HL-60 (cell line): Measurements from ENCODE around the gene FLNB.

ENCODE experiments used
- DNase-seq, 2 experiments: peaks; one replicate each; pipeline ENCODE4 v3.0.0-alpha.2; 2010 to 2020; ENCODE audit warnings: low read depth in 1 of 2, low spot score in 1 of 2
- H3K27ac ChIP-seq: fragments of 250-450 bp; sonication (Bioruptor Pico); replicated peaks from 2 replicates; pipeline ENCODE4 v1.5.1; 2020; ENCODE audit warnings: mild to moderate bottlenecking, moderate library complexity
- H3K27me3 ChIP-seq: fragments of 250-450 bp; sonication (Bioruptor Pico); 2 replicates; pipeline ENCODE4 v1.5.1; 2021; ENCODE audit warnings: mild to moderate bottlenecking, moderate library complexity; ENCODE audit not compliant: insufficient read depth, poor library complexity, severe bottlenecking
- H3K4me3 ChIP-seq: replicated peaks from 2 replicates; pipeline ENCODE4 v1.5.1; 2011; ENCODE audit warnings: mild to moderate bottlenecking, control low read depth, low read length; ENCODE audit not compliant: insufficient read depth
- GABPA ChIP-seq: IDR thresholded peaks from 2 replicates; pipeline ENCODE4 v1.6.1; 2012; ENCODE audit warnings: low read depth
- POLR2AphosphoS5 ChIP-seq: IDR thresholded peaks from 2 replicates; pipeline ENCODE4 v1.6.1; 2012; ENCODE audit warnings: low read depth
- SPI1 ChIP-seq: IDR thresholded peaks from 2 replicates; pipeline ENCODE4 v1.6.1; 2012; ENCODE audit warnings: low read depth, mild to moderate bottlenecking, borderline replicate concordance
- TF ChIP-seq, protein P1 (sequence below): IDR thresholded peaks from 2 replicates; pipeline ENCODE4 v1.6.1; 2012; ENCODE audit warnings: low read depth; ENCODE audit not compliant: insufficient replicate concordance
- TF ChIP-seq, protein P2 (sequence below): IDR thresholded peaks from one replicate; pipeline ENCODE4 v1.5.1; 2011; ENCODE audit warnings: low read length, control low read depth, inconsistent platforms; ENCODE audit not compliant: insufficient read depth

The FLNB gene

DNA sequence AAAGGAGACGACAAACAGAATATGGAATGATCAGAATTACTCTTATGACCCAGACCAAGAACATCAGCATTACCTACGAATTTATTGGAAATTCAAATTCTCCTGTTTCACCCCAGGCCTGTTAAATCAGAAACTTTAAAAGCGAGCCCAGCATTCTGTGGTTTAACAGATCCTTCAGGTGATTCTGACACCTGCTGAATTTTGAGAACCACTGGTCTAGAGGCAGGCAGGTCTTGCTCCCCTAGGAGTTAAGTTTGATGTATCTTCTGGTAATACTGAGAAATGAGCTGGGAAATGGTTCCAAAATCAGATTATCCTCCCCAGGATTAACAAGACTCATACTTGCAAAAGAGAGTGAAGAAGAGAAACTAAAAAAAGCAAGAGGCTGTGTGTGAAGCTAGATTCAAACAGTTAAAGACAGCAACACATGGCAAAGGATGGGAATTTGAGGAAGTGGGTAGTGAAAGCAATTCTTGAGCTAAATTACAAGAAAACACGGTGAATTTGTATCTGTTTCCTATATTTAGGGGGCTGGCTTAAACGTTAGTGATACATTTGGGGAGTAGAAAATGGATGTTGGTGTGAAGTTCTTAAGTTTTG is 66.0 kb downstream of the FLNB start:
- TF ChIP-seq, protein P1, sequence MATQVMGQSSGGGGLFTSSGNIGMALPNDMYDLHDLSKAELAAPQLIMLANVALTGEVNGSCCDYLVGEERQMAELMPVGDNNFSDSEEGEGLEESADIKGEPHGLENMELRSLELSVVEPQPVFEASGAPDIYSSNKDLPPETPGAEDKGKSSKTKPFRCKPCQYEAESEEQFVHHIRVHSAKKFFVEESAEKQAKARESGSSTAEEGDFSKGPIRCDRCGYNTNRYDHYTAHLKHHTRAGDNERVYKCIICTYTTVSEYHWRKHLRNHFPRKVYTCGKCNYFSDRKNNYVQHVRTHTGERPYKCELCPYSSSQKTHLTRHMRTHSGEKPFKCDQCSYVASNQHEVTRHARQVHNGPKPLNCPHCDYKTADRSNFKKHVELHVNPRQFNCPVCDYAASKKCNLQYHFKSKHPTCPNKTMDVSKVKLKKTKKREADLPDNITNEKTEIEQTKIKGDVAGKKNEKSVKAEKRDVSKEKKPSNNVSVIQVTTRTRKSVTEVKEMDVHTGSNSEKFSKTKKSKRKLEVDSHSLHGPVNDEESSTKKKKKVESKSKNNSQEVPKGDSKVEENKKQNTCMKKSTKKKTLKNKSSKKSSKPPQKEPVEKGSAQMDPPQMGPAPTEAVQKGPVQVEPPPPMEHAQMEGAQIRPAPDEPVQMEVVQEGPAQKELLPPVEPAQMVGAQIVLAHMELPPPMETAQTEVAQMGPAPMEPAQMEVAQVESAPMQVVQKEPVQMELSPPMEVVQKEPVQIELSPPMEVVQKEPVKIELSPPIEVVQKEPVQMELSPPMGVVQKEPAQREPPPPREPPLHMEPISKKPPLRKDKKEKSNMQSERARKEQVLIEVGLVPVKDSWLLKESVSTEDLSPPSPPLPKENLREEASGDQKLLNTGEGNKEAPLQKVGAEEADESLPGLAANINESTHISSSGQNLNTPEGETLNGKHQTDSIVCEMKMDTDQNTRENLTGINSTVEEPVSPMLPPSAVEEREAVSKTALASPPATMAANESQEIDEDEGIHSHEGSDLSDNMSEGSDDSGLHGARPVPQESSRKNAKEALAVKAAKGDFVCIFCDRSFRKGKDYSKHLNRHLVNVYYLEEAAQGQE: no peak
- TF ChIP-seq SPI1: peak; percentile 97
- no peak for DNase-seq
- Histone ChIP-seq H3K27me3 (no peaks in the 10 kb centered on the region), H3K4me3 (no peak overlapping the region), H3K27ac (no peak overlapping the region)

DNA sequence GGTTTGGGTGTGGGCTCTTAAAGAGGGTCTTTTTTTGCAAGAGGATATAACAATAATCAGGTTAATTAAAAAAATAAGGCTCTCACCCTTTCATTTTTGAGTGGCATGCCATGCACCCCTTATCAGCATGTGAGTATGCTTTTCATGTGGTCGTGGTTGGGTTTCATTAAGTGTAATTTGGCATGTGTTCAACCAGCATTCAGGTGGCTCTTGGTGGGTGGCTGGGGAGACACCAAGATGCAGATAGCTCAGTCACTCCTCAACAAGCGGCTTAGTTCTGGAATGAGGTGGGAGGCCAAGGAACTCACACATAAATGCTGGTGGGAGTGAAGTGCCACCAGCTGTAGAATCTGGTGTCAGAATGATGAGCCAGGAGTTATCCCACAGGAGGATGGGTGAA is 66.8 kb downstream of the FLNB start:
- Histone ChIP-seq H3K27ac (no peak overlapping the region), H3K4me3 (no peak overlapping the region), H3K27me3 (no peaks in the 10 kb centered on the region)
- no peak for DNase-seq
- TF ChIP-seq, protein P1: no peak
- TF ChIP-seq, protein P2, sequence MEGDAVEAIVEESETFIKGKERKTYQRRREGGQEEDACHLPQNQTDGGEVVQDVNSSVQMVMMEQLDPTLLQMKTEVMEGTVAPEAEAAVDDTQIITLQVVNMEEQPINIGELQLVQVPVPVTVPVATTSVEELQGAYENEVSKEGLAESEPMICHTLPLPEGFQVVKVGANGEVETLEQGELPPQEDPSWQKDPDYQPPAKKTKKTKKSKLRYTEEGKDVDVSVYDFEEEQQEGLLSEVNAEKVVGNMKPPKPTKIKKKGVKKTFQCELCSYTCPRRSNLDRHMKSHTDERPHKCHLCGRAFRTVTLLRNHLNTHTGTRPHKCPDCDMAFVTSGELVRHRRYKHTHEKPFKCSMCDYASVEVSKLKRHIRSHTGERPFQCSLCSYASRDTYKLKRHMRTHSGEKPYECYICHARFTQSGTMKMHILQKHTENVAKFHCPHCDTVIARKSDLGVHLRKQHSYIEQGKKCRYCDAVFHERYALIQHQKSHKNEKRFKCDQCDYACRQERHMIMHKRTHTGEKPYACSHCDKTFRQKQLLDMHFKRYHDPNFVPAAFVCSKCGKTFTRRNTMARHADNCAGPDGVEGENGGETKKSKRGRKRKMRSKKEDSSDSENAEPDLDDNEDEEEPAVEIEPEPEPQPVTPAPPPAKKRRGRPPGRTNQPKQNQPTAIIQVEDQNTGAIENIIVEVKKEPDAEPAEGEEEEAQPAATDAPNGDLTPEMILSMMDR: no peak
- TF ChIP-seq GABPA (no peak), SPI1 (no peak), POLR2AphosphoS5 (no peak)

DNA sequence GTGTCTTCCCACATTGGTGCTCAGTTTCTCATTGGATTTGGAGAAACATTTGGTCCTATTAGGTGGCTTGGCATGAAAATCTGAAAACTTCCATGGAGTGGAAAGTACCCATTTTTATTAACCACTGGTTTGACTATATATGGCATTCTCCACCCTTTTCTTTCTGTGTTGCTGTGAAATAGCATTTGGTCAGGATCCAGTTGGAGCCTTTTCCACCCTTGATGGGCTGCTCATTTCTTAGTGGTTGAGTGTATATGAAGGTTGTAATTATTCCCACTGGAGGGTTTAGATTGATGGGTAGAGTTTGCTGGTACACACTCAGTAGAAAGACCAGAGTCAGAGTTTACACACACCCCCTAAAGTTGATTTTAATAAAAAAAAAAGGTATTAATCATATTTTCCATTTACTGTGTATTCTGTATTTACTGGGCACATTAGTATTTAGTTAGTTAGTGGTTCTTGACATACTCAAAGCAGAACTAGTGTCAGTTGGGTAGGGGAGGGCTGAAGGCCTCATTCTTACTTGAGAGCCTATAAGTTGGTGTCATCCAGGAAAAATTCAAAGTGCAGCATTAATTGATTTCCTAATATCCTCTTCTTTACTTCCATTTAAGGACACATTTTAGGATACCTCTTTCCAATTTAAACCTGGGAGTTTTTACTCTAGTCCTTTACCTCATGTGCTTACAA is 69.5 kb downstream of the FLNB start:
- no peak overlapping the region for H3K4me3 ChIP-seq
- no peaks in the 10 kb centered on the region for H3K27me3 ChIP-seq
- H3K27ac ChIP-seq: no peak overlapping the region
- TF ChIP-seq, protein P1: no peak
- TF ChIP-seq GABPA: no peak
- TF ChIP-seq SPI1: no peak
- TF ChIP-seq POLR2AphosphoS5: no peak
- DNase-seq: no peak

DNA sequence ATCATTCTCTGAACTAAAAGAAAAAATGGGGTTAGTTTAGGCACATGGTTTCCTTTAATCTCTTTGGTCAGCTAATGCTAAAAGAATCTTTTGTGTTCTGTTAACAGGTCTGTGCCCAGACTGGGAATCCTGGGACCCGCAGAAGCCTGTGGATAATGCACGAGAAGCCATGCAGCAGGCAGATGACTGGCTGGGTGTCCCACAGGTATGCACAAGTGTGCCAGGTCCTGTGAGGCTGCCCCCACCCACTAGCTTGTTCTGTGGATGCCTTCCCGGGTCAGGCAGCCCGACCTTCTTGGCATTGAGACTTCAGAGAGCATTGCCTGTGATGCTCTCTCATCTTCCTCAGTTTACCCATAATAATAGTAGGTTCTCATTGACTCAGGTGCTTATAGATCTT is 70.4 kb downstream of the FLNB start:
- Histone ChIP-seq H3K27ac (no peak overlapping the region), H3K27me3 (no peaks in the 10 kb centered on the region), H3K4me3 (no peak overlapping the region)
- no peak for DNase-seq
- TF ChIP-seq, protein P1: no peak
- no peak for TF ChIP-seq SPI1
- no peak for TF ChIP-seq GABPA
- no peak for TF ChIP-seq POLR2AphosphoS5
- TF ChIP-seq, protein P2: no peak
